Measurements from ENCODE around the gene MGLL. TPM values are rescaled to one million over a fixed set of nuclear protein-coding genes. Genes with fewer than 3 reads are reported as not detected.
A peak's percentile ranks its signal among the peaks of the same experiment; 100 is the strongest.

MGLL gene
- total and polyA plus RNA-seq, 4 experiments from 2014 or later, result 0.77 to 4.8 (median 2.3) TPM

GRCh38 chr3:127674790-127675189 lies 147.5 kb downstream of the MGLL start:
- no peak for DNase-seq
- ChIA-PET CTCF (ENCODE audit: partially characterized antibody) (interaction anchor here (1.0 kb wide), 1 partner anchor 9 kb away, joined by 3 read pairs; no protein-coding TSS in a partner anchor), POLR2A (ENCODE audit: partially characterized antibody) (no interaction called here)
- H3K27me3 ChIP-seq (ENCODE audit: insufficient read depth, low read length), result no peaks in the 10 kb centered on the region
- peaks cover 31% of the 10 kb centered on the region for H3K4me1 ChIP-seq (ENCODE audit: insufficient read depth, low read length)
- Mint-ChIP-seq H3K4me3 (peak overlapping the region; percentile 60 to 92 (median 77)), H3K36me3 (peaks cover 6 to 32% of the 10 kb centered on the region in 2 donors), H3K27me3 (no peaks in the 10 kb centered on the region), H3K9me3 (no peaks in the 10 kb centered on the region), H3K4me1 (peaks cover 20 to 41% (median 29%) of the 10 kb centered on the region in 4 donors), H3K27ac (peak overlapping the region in 6 of 7 donors; percentile 38 to 90 (median 84))
- no peak overlapping the region for H3K27ac ChIP-seq (ENCODE audit: low read depth, low read length)
- H3K36me3 ChIP-seq (ENCODE audit: insufficient read depth, low read length), result peaks cover 10% of the 10 kb centered on the region
- intact Hi-C loops (cut with micrococcal nuclease), result loop anchor here (5.0 to 10.0 kb wide), 3 partner anchors 970 to 1760 kb away; partner anchors contain the start of genes CHCHD6 and ZXDC
- no peaks in the 10 kb centered on the region for H3K9me3 ChIP-seq (ENCODE audit: control insufficient read depth in 1 of 2, low read length in 2 of 2)
- no peak overlapping the region for H3K4me3 ChIP-seq (ENCODE audit: low read length in 2 of 2)

- POLR2A ChIA-PET (ENCODE audit: partially characterized antibody), result interaction anchor here (2.7 to 3.3 kb wide), 3 partner anchors 9 to 84 kb away, joined by 16 to 29 read pairs (median 25); partner anchors contain the start of gene TPRA1
- no peaks in the 10 kb centered on the region for H3K27me3 Mint-ChIP-seq
- intact Hi-C loops (cut with micrococcal nuclease), result loop anchor here (5.0 to 10.0 kb wide), 3 partner anchors 969 to 1759 kb away; partner anchors contain the start of genes CHCHD6 and ZXDC
- H3K4me3 ChIP-seq (ENCODE audit: low read length in 2 of 2), result no peak overlapping the region
- peaks cover 20 to 41% (median 29%) of the 10 kb centered on the region in 4 donors for H3K4me1 Mint-ChIP-seq
- CTCF ChIA-PET (ENCODE audit: partially characterized antibody), result interaction anchor here (1.0 kb wide), 1 partner anchor 10 kb away, joined by 3 read pairs; no protein-coding TSS in a partner anchor
- peak overlapping the region; percentile 86 to 94 (median 90) for H3K4me3 Mint-ChIP-seq
- peaks cover 10% of the 10 kb centered on the region for H3K36me3 ChIP-seq (ENCODE audit: insufficient read depth, low read length)
- H3K27ac Mint-ChIP-seq, result peak overlapping the region; percentile 78 to 94 (median 91)
- peaks cover 31% of the 10 kb centered on the region for H3K4me1 ChIP-seq (ENCODE audit: insufficient read depth, low read length)
- no peak for DNase-seq
- H3K9me3 ChIP-seq (ENCODE audit: control insufficient read depth in 1 of 2, low read length in 2 of 2), result no peaks in the 10 kb centered on the region
- no peaks in the 10 kb centered on the region for H3K9me3 Mint-ChIP-seq
- H3K27me3 ChIP-seq (ENCODE audit: insufficient read depth, low read length), result no peaks in the 10 kb centered on the region
- H3K36me3 Mint-ChIP-seq, result peaks cover 6 to 30% of the 10 kb centered on the region in 2 donors
- H3K27ac ChIP-seq (ENCODE audit: low read depth, low read length), result no peak overlapping the region
These were observed 148.1 kb downstream of the MGLL start for GRCh38 chr3:127674101-127674721.

GRCh38 chr3:127673191-127674100 lies 148.9 kb downstream of the MGLL start:
- Histone ChIP-seq H3K27ac (ENCODE audit: low read depth, low read length) (peak overlapping the region; percentile 73), H3K36me3 (ENCODE audit: insufficient read depth, low read length) (peaks cover 10% of the 10 kb centered on the region), H3K4me3 (ENCODE audit: low read length in 2 of 2) (peak overlapping the region; percentile 61 to 80), H3K9me3 (ENCODE audit: control insufficient read depth in 1 of 2, low read length in 2 of 2) (no peaks in the 10 kb centered on the region), H3K27me3 (ENCODE audit: insufficient read depth, low read length) (no peaks in the 10 kb centered on the region), H3K4me1 (ENCODE audit: insufficient read depth, low read length) (peaks cover 31% of the 10 kb centered on the region)
- Mint-ChIP-seq H3K27ac (peak overlapping the region; percentile 78 to 94 (median 91)), H3K4me3 (peak overlapping the region; percentile 86 to 94 (median 90)), H3K36me3 (peaks cover 6 to 23% of the 10 kb centered on the region in 2 donors), H3K4me1 (peaks cover 20 to 41% (median 29%) of the 10 kb centered on the region in 4 donors), H3K9me3 (no peaks in the 10 kb centered on the region), H3K27me3 (no peaks in the 10 kb centered on the region)
- intact Hi-C loops (cut with micrococcal nuclease), result loop anchor here (2.0 to 10.0 kb wide), 6 partner anchors 83 to 1759 kb away; partner anchors contain the start of genes CHCHD6, TPRA1 and ZXDC
- POLR2A ChIA-PET (ENCODE audit: partially characterized antibody), result interaction anchor here (0.5 to 3.3 kb wide), 8 partner anchors 9 to 1767 kb away, joined by 3 to 29 read pairs (median 7); partner anchors contain the start of genes IFT122, MBD4, MCM2 and TPRA1
- CTCF ChIA-PET (ENCODE audit: partially characterized antibody), result interaction anchor here (1.0 to 1.1 kb wide), 2 partner anchors 10 to 22 kb away, joined by 3 to 4 read pairs; no protein-coding TSS in a partner anchor
- peak in 4 of 5 donors; percentile 47 to 74 (median 54) for DNase-seq

GRCh38 chr3:127672429-127673190 lies 149.7 kb downstream of the MGLL start, which contains the start of gene ABTB1:
Gene ABTB1 (plus strand): TSS chr3:127672952. CDS start chr3:127673026, 74 bp downstream.
- no peaks in the 10 kb centered on the region for H3K27me3 ChIP-seq (ENCODE audit: insufficient read depth, low read length)
- H3K9me3 ChIP-seq (ENCODE audit: control insufficient read depth in 1 of 2, low read length in 2 of 2), result no peaks in the 10 kb centered on the region
- CTCF ChIA-PET (ENCODE audit: partially characterized antibody), result interaction anchor here (0.9 to 1.8 kb wide), 4 partner anchors 21 to 97 kb away, joined by 3 to 5 read pairs (median 4); partner anchors contain the start of gene TPRA1
- Mint-ChIP-seq H3K36me3 (peaks cover 3 to 16% of the 10 kb centered on the region in 2 donors), H3K27ac (peak within 1 kb of the TSS; percentile 90 to 98 (median 94)), H3K4me3 (peak within 1 kb of the TSS; percentile 88 to 94 (median 92)), H3K9me3 (no peaks in the 10 kb centered on the region), H3K4me1 (peaks cover 18 to 41% (median 28%) of the 10 kb centered on the region in 4 donors), H3K27me3 (no peaks in the 10 kb centered on the region)
- intact Hi-C loops (cut with micrococcal nuclease), result loop anchor here (1.0 to 10.0 kb wide), 9 partner anchors 43 to 1758 kb away; partner anchors contain the start of genes CHCHD6, MCM2, PODXL2 and SEC61A1
- H3K36me3 ChIP-seq (ENCODE audit: insufficient read depth, low read length), result peaks cover 10% of the 10 kb centered on the region
- H3K4me3 ChIP-seq (ENCODE audit: low read length in 2 of 2), result peak within 1 kb of the TSS; percentile 61 to 80
- POLR2A ChIA-PET (ENCODE audit: partially characterized antibody), result interaction anchor here (0.5 to 3.3 kb wide), 15 partner anchors 10 to 1767 kb away, joined by 3 to 29 read pairs (median 4); partner anchors contain the start of genes IFT122, MBD4, MCM2 and PODXL2
- H3K4me1 ChIP-seq (ENCODE audit: insufficient read depth, low read length), result peaks cover 31% of the 10 kb centered on the region
- H3K27ac ChIP-seq (ENCODE audit: low read depth, low read length), result peak within 1 kb of the TSS; percentile 86
- peak; percentile 79 to 86 (median 85) for DNase-seq

- peak overlapping the region; percentile 86 for H3K27ac ChIP-seq (ENCODE audit: low read depth, low read length)
- Mint-ChIP-seq H3K27ac (peak overlapping the region; percentile 90 to 98 (median 94)), H3K4me1 (peaks cover 18 to 41% (median 28%) of the 10 kb centered on the region in 4 donors), H3K4me3 (peak overlapping the region; percentile 88 to 94 (median 90)), H3K27me3 (no peaks in the 10 kb centered on the region), H3K9me3 (no peaks in the 10 kb centered on the region), H3K36me3 (peaks cover 3 to 11% of the 10 kb centered on the region in 2 donors)
- peaks cover 31% of the 10 kb centered on the region for H3K4me1 ChIP-seq (ENCODE audit: insufficient read depth, low read length)
- H3K36me3 ChIP-seq (ENCODE audit: insufficient read depth, low read length), result peaks cover 7% of the 10 kb centered on the region
- peak in 4 of 5 donors; percentile 19 to 35 (median 31) for DNase-seq
- intact Hi-C loops (cut with micrococcal nuclease), result loop anchor here (1.0 to 10.0 kb wide), 9 partner anchors 42 to 1757 kb away; partner anchors contain the start of genes CHCHD6, MCM2, PODXL2 and SEC61A1
- CTCF ChIA-PET (ENCODE audit: partially characterized antibody), result interaction anchor here (0.9 to 1.8 kb wide), 3 partner anchors 22 to 97 kb away, joined by 3 to 5 read pairs (median 4); partner anchors contain the start of gene TPRA1
- no peaks in the 10 kb centered on the region for H3K27me3 ChIP-seq (ENCODE audit: insufficient read depth, low read length)
- POLR2A ChIA-PET (ENCODE audit: partially characterized antibody), result interaction anchor here (0.7 to 3.3 kb wide), 14 partner anchors 11 to 1196 kb away, joined by 3 to 29 read pairs (median 4); partner anchors contain the start of genes MCM2, PODXL2, TPRA1 and ZXDC
- peak overlapping the region; percentile 42 to 68 for H3K4me3 ChIP-seq (ENCODE audit: low read length in 2 of 2)
- no peaks in the 10 kb centered on the region for H3K9me3 ChIP-seq (ENCODE audit: control insufficient read depth in 1 of 2, low read length in 2 of 2)
These were observed 150.5 kb downstream of the MGLL start for GRCh38 chr3:127671523-127672428.
